ENCODE measurements around the gene CATSPERE.
"Not testable (repeated sequence)": the region's sequence is repeated elsewhere in the genome, so short reads cannot be mapped to it uniquely, and the experiment has no call there.

DNA sequence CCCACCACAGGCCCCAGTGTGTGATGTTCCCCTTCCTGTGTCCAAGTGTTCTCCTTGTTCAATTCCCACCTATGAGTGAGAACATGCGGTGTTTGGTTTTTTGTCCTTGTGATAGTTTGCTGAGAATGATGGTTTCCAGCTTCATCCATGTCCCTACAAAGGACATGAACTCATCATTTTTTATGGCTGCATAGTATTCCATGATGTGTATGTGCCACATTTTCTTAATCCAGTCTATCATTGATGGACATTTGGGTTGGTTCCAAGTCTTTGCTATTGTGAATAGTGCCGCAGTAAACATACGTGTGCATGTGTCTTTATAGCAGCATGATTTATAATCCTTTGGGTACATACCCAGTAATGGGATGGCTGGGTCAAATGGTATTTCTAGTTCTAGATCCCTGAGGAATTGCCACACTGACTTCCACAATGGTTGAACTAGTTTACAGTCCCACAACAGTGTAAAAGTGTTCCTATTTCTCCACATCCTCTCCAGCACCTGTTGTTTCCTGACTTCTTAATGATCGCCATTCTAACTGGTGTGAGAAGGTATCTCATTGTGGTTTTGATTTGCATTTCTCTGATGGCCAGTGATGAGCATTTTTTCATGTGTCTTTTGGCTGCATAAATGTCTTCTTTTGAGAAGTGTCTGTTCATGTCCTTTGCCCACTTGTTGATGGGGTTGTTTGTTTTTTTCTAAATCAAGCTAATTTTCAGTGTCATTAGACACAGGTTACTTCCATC, 200.7 kb downstream of the CATSPERE start:
- not testable (repeated sequence) for TF ChIP-seq EZH2 (optimal IDR thresholded peaks at IDR 0.05; ENCODE audit: low read depth, low read length)
- TF ChIP-seq, protein P1, sequence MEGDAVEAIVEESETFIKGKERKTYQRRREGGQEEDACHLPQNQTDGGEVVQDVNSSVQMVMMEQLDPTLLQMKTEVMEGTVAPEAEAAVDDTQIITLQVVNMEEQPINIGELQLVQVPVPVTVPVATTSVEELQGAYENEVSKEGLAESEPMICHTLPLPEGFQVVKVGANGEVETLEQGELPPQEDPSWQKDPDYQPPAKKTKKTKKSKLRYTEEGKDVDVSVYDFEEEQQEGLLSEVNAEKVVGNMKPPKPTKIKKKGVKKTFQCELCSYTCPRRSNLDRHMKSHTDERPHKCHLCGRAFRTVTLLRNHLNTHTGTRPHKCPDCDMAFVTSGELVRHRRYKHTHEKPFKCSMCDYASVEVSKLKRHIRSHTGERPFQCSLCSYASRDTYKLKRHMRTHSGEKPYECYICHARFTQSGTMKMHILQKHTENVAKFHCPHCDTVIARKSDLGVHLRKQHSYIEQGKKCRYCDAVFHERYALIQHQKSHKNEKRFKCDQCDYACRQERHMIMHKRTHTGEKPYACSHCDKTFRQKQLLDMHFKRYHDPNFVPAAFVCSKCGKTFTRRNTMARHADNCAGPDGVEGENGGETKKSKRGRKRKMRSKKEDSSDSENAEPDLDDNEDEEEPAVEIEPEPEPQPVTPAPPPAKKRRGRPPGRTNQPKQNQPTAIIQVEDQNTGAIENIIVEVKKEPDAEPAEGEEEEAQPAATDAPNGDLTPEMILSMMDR (IDR thresholded peaks at IDR 0.05; ENCODE audit: low read length), result not testable (repeated sequence)

Data from MM.1S (cell line).